HuH-7 (cell line): Measurements from ENCODE around the gene TMEM132A.
"Not testable (repeated sequence)": the region's sequence is repeated elsewhere in the genome, so short reads cannot be mapped to it uniquely, and the experiment has no call there.

Source experiments
- DNase-seq: peaks from one replicate; pipeline ENCODE4 v3.0.0; 2011; ENCODE audit warnings: low spot score

The TMEM132A gene

DNA sequence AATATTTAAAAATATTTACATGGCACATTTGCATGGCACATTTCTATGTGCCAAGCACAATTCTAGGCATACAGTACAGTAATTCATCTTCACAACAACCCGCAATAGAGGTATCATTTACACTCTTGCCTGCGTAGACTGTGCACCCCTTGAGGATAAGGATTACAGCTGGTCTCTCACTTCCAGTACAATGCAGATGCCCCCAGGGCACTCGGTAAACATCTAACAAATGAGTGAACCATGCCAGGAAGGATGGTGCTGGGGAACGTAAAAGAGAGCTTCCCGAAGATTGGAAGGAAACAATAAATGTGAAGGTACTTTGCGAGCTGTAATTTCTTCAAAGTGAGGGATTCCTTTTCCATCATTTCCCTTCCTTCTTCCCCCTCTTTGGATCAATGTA, 19.2 kb upstream of the TMEM132A start:
- DNase-seq, result no peak

DNA sequence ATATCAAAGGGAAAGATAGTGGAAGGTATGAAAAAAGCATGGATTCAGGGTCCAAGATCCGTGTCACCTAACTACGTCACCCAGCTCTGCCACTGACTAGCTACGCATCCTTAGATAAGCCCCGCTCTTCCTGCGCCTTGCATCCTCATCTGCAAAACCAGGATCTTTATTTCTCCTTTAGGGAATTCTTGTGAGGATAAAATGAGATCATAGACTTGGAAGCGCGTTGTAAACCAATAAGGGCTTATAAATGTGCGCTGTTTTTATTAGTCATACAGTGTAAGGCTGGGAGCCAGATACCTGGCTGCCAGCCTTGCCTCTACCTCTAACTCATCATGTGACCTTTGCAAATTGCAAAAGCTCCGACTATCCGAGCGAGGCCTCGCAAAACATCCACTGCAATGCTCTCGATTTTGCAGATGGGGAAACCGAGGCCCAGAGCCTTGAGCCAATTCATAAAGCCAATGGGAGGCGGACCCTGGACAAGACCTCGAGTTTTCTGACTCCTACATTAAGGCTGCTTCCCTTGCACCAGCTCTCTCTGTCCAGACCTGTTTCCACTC, 18.6 kb upstream of the TMEM132A start:
- no peak for DNase-seq

DNA sequence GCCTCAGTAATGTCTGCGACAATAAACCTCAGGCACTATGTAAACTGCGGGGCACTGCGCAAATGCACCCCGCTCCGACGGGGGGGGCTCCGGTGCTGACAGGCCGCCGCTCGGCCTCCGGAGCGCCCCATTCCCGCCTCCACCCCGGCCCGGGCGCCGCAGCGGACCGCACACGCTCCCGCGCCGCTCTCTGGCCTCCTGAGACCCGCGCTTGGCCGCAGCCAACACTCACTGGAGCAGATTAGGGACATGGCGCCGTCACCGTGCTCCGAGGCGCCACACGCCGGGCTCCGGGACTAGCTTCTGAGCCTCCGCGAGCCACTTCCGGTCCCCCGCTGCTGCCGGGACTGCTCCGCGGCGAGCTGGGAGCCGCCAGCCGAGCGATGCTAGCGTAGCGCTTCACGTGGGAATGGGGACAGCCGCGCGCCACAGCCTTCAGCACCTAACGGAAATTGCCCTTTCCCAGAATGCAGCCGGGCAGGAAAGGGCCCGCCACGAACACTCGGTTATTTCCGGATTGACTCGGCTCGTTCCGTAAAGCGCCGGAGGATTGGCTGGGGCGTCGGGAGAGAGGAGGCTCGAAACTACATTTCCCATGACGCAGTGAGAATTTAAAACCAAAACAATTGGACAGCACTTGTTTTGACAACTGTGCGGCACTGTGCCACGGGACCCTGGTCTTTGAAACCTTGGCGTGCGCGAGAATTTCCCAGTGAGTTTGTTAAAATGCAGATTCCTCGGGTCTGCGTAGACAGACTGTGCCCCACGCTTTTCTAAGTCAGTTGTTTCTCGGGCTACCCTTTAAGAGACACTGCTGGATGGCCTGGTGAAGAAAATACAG, 17.9 kb upstream of the TMEM132A start, which contains the start of gene PRPF19:
Gene PRPF19 (minus strand): TSS at position 454 of the 841 bp plus-strand sequence. CDS start 203 bp downstream, at position 251.
- peak; percentile 100 for DNase-seq

DNA sequence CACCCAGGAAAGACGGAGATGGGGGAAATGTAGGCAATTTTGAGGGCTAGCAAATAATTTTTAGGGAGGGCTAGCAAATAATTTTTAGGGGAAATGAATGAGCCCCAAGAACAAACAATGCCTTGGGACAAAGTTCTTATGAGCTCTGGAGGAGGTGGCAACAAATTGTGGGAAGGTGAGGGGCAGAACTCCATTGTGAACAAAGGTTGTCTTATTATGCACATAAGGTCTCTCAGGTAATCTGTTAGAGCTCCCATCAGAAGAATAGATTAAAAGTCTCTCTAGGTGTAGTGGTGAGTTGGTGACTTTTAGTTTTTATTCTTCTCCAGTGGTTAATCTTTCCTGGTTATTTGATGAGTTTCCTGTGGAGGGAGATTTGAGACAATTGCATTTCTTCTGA, 15.5 kb upstream of the TMEM132A start:
- DNase-seq, result no peak

DNA sequence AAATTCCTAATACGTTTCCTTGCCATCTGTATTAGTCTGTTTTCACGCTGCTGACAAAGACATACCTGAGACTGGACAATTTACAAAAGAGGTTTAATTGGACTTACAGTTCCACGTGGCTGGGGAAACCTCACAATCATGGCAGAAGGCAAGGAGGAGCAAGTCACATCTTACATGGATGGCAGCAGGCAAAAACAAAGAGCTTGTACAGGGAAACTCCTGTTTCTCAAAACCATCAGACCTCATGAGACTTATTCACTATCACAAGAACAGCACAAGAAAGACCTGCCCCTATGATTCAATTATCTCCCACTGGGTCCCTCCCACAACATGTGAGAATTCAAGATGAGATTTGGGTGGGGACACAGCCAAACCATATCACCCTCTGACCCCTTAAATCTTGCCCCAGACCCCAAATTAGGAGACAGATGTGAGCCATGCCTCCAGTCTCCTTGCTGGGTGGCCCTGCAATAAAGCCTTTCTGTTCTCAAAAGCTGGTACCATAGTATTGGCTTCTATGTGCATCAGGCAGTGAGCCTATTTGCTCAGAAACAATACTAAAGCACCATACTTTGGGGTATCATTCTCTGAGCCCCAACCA, 14.5 kb upstream of the TMEM132A start:
- DNase-seq, result not testable (repeated sequence)

DNA sequence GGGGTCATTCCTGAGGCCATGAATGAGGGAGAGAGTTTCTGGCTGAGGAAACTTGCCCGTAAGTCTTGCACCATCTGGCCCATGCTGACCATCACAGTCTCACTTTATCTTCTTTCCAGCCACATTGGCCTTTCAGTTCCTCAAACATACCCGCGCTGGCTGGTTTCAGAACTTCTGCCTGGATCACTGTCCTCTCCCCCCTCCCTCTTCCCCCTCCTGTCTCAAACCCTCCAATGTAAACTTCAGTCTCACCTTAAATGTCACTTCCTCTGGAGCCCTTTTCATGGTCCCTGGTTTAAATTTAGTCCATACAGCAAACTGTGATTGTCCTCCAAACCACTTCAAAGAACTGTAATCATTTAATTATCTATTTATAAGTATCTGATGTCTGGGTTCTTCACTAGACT, 14.0 kb upstream of the TMEM132A start:
- DNase-seq, result no peak

DNA sequence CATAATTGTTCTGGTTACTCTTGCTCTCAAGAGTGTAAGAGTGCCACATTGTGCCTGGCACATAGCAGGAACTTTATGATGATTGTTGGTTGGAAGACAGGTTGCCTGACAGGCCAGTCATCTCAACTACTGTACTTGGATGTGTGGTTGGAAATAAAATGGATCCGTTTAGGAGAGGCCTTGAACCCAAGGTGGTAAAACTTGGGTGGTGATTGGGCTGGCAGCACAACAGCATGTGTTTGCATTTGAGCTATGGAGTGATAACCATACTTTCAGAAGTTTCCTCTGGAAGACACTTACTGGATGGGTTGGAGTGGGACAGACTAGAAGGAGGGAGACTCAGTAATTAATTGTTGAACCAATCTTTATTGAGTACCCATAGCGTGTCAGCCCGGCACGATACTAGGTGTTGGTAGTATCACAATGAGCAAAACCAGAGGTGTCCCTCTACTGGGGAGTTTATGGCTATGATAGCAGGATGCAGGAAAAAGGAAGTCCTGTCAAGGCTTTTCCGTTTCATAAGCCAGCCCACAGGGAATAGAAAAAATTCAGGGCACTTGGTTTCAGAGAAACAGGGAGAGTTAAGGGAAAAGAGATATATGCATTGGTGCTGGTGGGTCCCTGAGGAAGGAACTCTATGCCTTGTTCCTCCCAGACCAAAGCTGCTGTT, 13.4 kb upstream of the TMEM132A start:
- no peak for DNase-seq

DNA sequence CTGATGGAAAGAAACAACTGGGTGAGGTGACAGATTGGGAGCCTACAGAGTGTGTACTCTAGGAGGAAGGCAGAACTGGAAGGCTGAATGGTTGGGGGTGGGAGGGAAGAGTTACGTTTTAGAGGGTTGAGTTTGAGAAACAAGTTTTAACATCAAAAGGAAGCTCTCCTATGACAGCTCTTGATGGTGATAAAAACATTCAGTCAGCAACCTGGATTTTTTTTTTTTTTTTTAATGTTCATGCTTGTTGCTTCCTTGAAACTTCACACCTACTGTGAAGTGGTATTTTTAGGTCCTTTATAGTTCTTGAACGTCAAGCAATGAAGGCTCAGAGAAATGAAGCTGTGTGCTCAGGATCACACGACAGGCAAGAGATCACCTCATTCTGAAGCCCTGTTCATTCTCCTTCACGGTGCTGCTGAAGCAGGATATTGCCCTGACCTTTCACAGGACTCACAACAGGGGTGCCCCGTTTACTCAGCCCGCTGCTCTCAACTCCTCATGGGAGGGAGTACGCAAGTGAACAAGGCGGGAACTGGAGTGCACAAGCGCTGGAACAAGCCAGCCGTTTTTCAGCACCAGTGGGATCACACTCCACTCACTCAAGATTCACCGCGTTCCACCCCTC, 11.9 kb upstream of the TMEM132A start:
- no peak for DNase-seq

DNA sequence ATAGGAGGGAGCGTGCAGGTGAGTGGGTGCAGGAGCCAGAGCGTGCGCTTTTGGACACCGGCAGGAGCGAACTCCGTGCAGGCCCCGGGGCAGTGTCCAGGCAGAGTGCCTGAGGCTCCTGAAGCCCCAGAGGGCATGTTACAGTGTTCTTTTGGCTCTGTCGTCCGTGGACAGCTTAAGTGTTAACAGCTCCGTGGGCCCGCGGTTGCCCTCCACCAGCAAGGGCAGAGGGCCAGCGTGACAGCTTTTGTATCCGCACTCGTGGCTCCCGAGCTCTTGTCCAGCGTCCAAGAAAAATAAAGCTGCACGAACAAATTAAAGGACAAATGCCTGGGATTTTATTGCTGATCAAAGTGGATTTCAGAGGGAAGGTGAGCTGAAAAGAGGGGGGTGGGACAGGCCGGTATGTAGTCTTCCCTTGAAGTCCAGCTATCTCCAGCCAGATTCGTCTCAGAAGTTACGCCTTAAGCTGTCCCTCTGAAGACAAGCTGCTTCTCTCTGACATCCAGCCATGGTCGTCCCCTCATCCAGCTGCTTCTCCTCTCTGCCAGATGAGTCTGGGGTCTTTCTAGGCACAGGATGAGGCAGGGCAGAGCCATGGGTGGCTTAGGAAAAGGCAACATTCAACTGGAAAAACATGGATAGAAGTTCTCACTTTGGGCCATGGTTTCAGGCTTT, 11.3 kb upstream of the TMEM132A start:
- DNase-seq, result no peak

DNA sequence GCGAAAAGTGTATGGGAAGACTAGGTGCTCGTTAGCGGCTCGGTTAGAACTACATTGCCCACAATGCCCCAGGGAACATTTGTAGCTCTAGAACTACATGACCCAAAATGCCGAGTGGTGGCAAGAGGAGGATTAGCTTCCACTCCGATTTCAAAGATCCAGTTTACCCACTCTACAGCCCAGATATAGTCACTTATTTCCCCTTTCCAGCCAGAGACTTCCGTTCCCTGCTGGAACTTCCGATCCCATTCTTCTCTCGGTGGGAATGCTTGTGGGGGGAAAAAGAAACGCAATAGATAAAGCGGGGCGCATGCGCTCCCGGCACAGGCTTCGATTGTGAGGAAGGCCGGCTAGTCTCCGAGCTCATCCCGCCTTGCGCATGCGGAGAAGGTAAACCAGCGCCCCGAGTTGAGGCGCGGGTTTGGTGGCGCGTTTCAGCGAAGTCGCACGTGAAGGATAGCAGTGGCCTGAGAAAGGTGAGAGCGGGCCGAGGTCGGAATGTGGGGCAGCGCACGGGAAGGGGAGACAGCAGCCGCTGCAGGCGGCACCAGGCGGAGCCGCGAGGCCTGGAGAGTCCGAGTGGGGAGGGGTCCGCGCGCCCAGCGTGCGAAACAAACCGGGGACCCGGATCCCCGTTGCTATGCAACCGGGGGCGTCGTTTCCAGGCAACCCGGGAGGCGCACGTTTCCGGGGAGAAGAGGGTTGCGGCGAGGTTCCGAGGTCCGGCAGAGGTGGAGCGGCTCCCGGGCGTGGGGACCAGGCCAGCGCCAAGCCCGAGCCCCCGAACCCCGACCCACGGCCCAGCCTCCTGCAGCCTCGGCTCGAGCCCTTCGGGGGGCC, 10.2 kb upstream of the TMEM132A start, which contains the start of gene TMEM109:
Gene TMEM109 (plus strand): TSS at position 366 of the 840 bp plus-strand sequence. CDS start 5,536 bp downstream, outside the sequence.
- DNase-seq, result peak; percentile 100

DNA sequence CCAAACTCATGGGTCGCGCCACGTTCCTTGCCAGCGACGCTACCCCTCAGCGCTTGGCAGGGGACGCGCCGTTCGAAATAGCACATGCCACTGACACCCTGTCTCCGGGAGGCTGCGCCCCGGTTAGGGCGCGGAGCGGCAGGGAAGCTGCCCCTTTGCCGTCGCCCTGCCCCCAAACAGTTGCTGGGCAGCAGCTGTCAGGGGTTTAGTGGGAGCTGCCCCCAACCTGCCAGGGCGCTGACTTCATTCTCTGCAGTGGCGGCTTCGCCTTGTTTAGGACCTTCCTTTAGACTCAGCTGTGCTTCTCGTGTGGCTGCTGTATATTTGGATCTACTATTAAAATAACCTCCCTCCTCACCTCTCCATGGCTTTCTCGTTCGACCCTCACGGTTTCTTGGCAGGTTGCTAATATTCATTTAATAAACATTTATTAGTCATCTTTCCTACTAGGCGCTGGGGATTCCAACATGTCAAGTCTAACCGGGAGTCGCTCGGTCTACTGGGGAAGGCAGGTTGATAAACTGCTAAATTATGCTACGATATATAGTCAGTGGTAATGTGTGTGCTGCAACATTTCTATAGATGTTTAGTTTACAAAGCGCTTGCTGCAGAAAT, 9.5 kb upstream of the TMEM132A start:
- no peak for DNase-seq

DNA sequence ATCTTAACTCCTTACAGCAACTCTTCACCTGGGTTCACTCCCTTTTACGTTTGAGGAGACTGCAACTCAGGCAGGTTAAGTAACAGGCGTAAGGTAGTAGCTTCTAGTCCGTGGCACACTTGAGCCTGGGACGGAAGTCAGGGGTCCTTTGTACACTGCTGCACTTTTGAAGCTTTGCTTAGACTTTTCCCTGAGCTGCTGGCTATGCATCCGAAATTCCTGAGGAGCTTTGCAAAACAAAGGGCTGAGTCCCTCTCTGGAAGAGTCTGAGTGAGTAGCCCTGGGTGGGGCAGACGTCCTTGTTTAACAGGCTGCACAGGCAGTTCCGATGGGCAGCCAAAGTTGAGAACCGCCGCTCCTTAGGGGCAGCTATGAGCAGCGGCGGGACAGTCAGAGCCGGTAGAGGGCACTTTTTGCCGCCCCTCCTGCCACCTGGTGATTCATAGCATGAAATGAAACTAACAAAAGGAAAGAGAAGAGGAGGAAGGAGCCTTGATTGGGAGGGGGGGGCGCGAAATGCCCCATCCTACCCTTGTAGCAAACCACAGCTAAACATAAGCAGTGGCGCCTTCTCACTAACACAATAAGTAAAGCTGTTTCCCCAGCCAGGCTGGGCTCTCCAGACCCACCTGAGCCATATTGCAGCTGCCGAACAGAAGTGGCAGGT, 8.9 kb upstream of the TMEM132A start:
- no peak for DNase-seq

DNA sequence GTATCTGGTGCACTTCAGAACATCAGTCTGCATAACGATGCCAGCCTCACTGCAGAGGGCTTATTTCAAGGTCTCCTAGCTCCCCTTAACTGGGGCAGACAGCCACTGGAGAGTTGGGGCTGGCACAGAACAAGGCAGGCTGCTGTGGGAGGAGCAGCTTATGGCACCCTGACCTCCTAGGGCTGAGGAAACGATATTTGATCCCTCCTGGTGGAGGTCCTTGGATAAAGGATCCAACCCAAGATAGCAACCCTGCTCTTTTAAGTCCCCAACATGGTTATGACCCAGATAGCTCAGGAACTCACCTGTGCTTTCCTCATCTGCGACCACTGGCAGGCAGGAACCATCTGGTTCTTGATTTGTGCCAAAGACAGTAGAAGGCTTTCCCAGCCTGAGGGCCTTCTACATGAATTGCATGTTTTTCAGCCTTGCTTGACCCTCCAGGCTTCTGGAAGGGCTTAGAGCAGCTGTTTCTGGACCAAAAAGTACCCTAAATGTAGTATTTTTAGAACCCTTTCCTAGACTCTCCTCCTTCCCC, 7.5 kb upstream of the TMEM132A start:
- no peak for DNase-seq

DNA sequence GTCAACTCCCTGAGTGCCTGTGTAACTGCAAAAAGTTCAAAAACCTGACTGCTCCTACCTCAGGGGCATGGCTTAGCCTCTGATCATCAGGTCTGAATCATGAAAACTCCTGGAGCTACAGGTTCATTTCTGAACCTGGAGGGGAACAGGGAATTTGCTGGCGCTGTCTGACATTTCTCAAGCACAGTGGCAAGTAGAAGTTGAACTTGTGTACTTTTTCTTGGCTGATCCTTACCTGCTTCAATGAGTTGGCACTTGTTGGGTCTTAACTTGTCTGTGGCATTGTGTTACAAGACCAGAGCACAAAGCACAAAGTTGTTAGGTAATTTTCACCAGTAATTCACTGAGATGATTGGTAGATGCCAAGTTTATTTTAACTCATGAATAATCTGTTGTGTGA, 7.0 kb upstream of the TMEM132A start:
- DNase-seq, result no peak

DNA sequence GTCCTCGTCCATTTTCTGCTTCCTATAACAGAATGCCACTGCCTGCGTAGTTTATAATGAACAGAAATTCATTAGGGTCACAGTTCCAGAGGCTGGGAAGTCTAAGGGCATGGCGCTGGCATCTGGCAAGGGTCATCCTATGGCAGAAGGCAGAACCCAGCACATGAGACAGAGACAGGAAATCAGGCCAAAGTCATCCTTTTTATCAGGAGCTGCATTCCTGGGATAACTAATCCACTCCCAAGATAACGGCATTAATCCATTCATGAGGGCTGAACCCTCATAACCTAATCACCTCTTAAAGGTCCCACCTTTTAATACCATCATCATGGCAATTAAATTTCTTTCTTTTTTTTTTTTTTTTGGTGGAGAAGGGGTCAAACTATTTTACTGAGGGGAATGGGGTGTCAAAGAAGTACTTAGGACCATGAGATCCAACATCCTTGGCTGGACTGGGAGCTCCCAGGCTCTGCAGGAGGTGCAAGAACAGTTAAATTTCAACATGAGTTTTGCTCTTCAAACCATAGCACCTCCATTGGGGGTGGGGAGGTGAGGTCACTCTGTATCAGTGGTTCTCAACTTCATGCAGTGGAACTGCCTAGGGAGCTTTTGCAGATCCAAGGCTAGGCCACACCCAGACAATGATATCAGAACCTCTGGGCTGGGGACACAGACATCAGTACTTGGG, 5.9 kb upstream of the TMEM132A start:
- DNase-seq, result no peak

DNA sequence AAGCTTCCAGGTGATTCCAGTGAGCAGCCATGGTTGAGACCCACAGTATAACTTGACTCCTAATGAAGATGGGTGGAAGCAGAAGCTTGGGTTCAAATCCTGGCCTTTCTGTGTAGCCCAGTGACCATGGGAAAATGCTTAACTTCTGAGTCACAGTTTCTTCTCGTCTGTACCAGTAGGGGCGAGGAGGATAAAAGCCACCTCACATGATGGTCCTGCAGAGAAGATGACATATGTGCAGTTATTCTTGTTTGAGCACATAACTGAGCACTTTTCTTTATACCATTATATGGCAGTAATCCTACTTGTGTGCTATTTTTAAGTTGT, 5.4 kb upstream of the TMEM132A start:
- no peak for DNase-seq

DNA sequence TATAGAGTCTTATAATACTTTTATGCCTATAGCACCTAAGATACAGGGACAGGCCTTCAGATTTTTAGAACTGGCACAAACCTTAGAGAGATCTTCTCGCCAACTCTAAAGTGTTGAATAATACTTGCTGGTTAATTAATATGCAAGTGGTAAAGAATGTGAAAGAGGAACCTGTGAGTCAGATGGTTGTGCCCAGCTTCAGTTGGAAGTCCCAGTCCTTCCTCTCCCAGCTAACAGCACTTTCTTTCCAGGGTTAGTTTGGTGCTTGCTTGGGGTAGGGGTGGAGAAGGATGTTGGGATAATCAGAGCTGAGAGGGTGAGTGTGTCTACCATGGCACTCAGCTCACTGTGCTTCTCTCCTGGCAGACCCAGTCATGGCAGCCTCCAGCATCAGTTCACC, 4.9 kb upstream of the TMEM132A start:
- no peak for DNase-seq

DNA sequence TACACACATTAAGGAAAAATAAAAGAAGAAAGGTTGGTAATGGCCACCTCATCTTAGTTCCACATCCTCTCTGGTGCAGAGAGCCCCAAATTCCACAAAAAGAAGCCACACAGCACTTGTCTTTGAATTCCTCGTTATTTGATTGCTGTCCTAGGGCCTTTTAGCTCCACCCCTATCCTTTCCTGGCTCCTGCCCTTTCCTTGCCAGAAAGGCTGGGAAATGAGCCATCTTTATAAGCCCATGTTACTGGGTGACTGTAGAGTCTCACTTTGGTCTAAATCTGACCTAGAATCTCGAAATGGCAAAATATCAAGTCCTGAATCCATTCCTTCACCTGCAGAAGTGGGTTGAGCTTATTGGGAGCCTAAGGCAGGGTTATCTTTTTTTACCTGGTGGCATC, 4.3 kb upstream of the TMEM132A start:
- DNase-seq, result no peak

DNA sequence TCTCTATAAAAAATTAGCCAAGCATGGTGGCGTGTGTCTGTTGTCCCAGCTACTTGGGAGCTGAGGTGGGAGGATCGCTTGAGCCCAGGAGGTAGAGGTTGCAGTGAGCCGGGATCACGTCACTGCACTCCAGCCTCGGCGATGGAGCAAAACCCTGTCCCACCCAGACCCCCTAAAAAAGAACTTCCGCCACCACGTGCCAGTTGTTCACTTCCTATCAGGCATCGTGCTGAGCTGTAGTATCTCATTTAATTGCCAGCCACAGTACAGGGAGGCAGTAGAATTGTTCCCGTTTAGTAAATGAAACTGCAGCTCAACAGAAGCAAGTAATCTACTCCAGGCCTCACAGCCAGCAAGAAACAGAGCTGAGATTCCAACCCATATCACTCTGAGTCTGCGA, 3.0 kb upstream of the TMEM132A start:
- no peak for DNase-seq
